Measurements from ENCODE around the gene PODXL. TPM values are rescaled to one million over a fixed set of nuclear protein-coding genes. Genes with fewer than 3 reads are reported as not detected.

Gene PODXL
- total RNA-seq, 1 experiment from 2014 or later, result 727 TPM

GRCh38 chr7:131544449-131545301 lies 11.8 kb downstream of the PODXL start:
- Histone ChIP-seq H2BK120ac (ENCODE audit: low read depth, low read length, poor library complexity, severe bottlenecking) (no peak overlapping the region), H2BK15ac (ENCODE audit: low read depth, low read length) (no peak overlapping the region), H2BK12ac (ENCODE audit: insufficient read length, low read depth, low read length) (no peak overlapping the region), H4K5ac (ENCODE audit: insufficient read length, low read depth, low read length) (no peak overlapping the region), H3K4me2 (ENCODE audit: insufficient read depth, insufficient read length, low read length) (no peak overlapping the region), H4K8ac (replicated peaks; ENCODE audit: insufficient read length, low read depth, low read length) (no peak overlapping the region), H4K20me1 (ENCODE audit: control insufficient read depth, insufficient read depth, insufficient read length) (peaks cover 4% of the 10 kb centered on the region), H3K56ac (ENCODE audit: insufficient read length, low read depth, low read length) (no peak overlapping the region), H3T11ph (ENCODE audit: low read length) (no peak overlapping the region), H3K27ac (ENCODE audit: insufficient read length, low read depth, low read length) (no peak overlapping the region), H3K4me1 (ENCODE audit: insufficient read depth, low read length) (peaks cover 30% of the 10 kb centered on the region; the same call in 1 of the 2 replicates), H2BK20ac (ENCODE audit: low read depth, low read length, poor library complexity, severe bottlenecking) (no peak overlapping the region), H3K23me2 (ENCODE audit: insufficient read length, low read depth, low read length, poor library complexity, severe bottlenecking) (peaks cover 2% of the 10 kb centered on the region), H3K18ac (ENCODE audit: insufficient read length, low read depth, low read length) (no peak overlapping the region), H3K79me2 (ENCODE audit: insufficient read depth, low read length) (peaks cover 93% of the 10 kb centered on the region), H3K79me1 (ENCODE audit: insufficient read depth, low read depth, low read length, poor library complexity, severe bottlenecking) (no peaks in the 10 kb centered on the region), H3K27me3 (ENCODE audit: insufficient read depth, low read length) (no peaks in the 10 kb centered on the region), H2BK5ac (ENCODE audit: insufficient read length, low read length) (no peak overlapping the region), H2AK5ac (ENCODE audit: insufficient read length, low read length) (no peak overlapping the region), H3K9ac (ENCODE audit: extremely low read depth, insufficient read length, low read length) (no peak overlapping the region), H3K9me3 (ENCODE audit: control insufficient read depth, low read depth, low read length) (no peaks in the 10 kb centered on the region), H3K23ac (ENCODE audit: insufficient read length, low read depth, low read length) (no peak overlapping the region), H4K91ac (ENCODE audit: insufficient read length, low read depth, low read length) (no peak overlapping the region), H3K14ac (ENCODE audit: insufficient read depth, low read length) (no peak overlapping the region; the same call in 1 of the 2 replicates), H2AFZ (ENCODE audit: low read length) (no peak overlapping the region), H3K4ac (ENCODE audit: low read depth, low read length) (no peak overlapping the region)
- Mint-ChIP-seq H3K9me3 (no peaks in the 10 kb centered on the region), H3K36me3 (ENCODE audit: insufficient read depth in 1 of 3, low read depth in 3 of 3) (peaks cover 57 to 82% (median 75%) of the 10 kb centered on the region in 3 experiments), H3K4me1 (peaks cover 85 to 92% of the 10 kb centered on the region in 2 experiments), H3K27me3 (ENCODE audit: low read depth) (no peaks in the 10 kb centered on the region), H3K27ac (peak overlapping the region; percentile 60 to 91 (median 77); a peak in 5 of 7 replicates), H3K4me3 (peak overlapping the region in 1 of 2 experiments; percentile 58; a peak in 2 of 5 replicates)
- WGBS (ENCODE audit: extremely low coverage, insufficient read length, low lambda C conversion rate), result no CpG with 5 or more reads among the region's 16 CpGs
- no peak for DNase-seq
- TF ChIP-seq CTCF (conservative IDR thresholded peaks at IDR 0.05), result no peak; the same call in 2 of the 3 replicates
